IPS-NIHi11 (cell line): Measurements from ENCODE around the gene AKAP13.
A peak's percentile ranks its signal among the peaks of the same experiment; 100 is the strongest.

Experiments
- DNase-seq: peaks from one replicate; pipeline ENCODE4 v3.0.0; 2012; ENCODE audit warnings: mixed read lengths, low spot score

The AKAP13 gene

GRCh38 chr15:85539491-85539890 is 159.1 kb downstream of the AKAP13 start:
- no peak for DNase-seq

DNA sequence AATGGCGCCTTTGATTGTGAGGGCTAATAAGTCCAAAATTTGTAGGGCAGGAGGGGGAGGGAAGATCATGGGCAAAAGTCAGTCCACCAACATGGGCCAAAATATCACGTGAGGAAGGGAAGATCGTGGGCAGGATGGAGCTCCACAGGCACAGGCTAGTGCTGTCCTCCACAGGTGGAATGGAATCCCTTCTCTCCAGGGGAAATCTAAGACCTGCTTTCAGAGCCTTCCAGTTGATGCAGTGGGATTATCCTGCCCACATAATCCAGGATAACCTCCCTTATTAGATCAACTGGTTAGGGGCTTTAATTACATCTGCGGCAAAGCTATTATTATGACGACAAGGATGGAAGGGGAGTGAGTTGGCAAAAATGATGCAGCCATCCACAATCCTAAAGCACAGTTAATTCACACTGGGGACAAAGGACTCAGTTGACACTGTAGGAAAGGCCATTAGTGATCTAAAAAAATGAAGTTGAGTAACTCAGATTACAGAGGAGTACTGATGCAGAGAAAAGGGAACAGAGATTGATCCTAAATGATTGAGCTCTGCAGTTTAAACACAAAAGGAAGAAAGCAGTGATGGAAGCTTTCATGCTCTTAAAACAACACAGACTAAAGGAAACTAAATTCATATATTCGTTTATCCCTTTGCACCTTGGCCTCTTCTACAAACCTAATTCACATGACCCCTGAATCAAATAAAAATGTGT is 159.8 kb downstream of the AKAP13 start:
- no peak for DNase-seq

DNA sequence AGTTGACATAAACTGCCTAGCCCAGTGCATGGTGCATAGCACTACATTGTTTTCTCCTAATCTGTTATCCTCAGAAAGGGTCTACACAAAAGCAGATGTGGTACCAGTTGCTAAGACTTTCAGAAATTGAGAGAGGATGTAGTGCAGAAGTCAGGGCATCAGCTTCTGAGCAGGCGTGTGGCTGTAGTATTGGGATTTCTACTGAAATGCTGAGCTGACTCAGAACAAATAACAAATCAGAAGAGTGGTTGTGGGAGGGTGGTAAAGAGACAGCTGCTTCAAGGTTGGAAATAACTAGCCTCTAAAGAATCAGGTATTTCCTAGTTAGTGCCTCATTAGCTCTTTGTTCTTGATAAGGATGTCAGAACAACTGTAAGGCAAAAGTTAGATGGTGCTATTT is 161.3 kb downstream of the AKAP13 start:
- DNase-seq = no peak

DNA sequence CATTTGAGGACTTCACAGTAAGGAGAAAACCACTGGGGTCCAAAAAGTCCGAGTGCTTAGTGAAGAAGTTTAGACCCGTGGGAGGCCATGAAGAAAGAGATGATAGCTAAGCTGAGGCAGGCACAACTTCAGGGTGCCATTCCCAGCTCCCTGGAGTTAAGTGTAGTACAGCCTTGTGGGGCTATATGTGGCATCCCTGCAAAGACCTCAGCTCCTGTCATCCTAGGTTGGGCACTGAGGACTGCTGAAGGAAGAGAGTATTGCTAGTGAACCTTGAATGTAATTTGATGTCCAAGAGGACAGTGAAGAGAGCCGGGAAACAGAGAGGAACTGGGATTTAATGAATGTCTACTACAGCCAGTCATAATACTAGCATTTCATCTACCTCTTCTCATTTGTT is 162.1 kb downstream of the AKAP13 start:
- no peak for DNase-seq

DNA sequence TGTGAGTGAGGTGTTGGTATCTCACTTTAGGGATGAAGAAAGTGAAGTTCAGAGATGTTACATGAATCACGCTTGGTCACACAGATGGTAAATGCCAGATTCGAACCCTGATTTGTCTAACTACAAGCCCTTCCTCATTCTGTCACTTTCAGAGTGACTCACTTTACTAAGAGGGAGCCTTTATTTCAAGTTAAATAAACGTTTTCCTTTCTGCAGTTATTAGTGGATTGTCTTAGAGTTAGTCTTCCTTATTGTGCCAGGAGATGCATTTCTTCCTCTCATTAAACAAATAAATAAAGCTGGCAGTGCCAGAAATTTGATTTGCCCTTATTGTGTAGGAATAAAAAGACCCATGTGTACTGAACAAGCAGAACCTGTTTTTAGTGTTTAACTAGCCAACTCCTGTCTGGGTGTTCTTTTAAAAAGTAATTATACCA is 162.5 kb downstream of the AKAP13 start:
- no peak for DNase-seq

- DNase-seq = peak; percentile 22
These were observed 163.3 kb downstream of the AKAP13 start for GRCh38 chr15:85543741-85544155.

DNA sequence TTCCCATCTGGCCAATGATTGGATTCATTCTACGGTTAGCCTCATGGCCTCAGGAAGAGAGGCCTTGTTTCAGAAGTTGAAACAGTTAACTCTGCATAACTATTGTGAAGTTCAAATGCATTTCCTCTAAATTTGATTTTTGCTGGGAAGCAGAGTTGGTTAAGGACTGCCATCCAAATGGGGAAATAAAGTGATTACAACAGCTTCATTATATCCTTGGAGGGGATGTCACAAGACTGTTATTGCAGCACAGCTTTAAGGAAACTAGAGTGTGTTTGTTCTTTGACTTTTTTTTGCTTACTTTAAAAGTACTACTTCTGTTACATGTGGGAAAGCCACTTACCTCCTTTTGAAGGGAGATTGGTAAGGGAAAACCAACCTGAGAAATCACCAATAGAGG is 164.8 kb downstream of the AKAP13 start:
- DNase-seq = no peak

- DNase-seq = no peak
These were observed 165.3 kb downstream of the AKAP13 start for GRCh38 chr15:85545752-85546151.

- no peak for DNase-seq
These were observed 167.0 kb downstream of the AKAP13 start for GRCh38 chr15:85547386-85547785.

- no peak for DNase-seq
These were observed 169.9 kb downstream of the AKAP13 start for GRCh38 chr15:85550283-85550682.

DNA sequence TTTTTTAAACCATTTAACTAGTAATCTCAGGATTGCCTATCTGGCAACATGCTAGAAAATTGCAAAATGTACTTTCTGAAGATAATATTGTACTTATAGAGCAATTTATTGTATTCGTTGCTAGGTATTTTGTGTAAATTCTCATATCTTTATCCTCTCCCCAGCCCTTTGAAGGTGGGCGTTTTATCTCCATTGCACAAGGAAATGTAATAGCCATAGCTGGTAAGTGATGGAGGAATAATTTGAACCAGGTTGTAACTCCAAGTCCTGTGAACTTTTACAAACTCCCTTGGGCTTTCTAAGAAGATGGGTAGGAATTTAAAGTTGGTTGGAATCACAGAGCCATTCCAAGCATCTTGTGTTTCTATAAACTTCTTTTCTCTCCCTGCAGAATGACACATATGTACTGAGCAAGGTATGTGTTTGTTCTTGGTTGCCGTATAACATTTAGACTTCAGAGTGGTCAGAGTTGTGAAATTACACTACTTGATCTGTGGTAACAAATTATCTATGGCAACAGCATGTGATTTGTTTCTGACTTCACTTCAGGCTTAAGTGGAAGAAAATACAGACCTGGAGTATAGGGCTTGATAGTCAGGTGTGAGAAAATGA is 170.9 kb downstream of the AKAP13 start:
- DNase-seq = no peak

GRCh38 chr15:85554852-85555521 is 174.6 kb downstream of the AKAP13 start:
- no peak for DNase-seq

GRCh38 chr15:85555875-85556617 is 175.6 kb downstream of the AKAP13 start:
- no peak for DNase-seq

DNA sequence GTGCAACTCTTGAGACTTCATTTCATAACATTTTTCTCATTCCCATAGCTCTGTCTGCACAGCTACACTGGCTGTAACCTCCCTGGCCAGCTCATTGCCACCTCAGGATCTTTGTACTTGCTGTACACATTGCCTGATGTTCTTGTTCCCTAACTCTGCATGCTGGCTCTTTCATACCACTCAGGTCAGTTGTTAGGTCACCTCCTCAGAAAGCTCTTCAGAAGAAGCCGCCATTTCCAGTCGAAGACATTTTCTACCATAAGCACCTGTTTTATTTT is 176.2 kb downstream of the AKAP13 start:
- DNase-seq = no peak

- no peak for DNase-seq
These were observed 177.0 kb downstream of the AKAP13 start for GRCh38 chr15:85557385-85557784.

- no peak for DNase-seq
These were observed 178.4 kb downstream of the AKAP13 start for GRCh38 chr15:85558848-85559247.

GRCh38 chr15:85559530-85559929 is 179.1 kb downstream of the AKAP13 start:
- no peak for DNase-seq

- DNase-seq = no peak
These were observed 182.4 kb downstream of the AKAP13 start for GRCh38 chr15:85562824-85563223.

DNA sequence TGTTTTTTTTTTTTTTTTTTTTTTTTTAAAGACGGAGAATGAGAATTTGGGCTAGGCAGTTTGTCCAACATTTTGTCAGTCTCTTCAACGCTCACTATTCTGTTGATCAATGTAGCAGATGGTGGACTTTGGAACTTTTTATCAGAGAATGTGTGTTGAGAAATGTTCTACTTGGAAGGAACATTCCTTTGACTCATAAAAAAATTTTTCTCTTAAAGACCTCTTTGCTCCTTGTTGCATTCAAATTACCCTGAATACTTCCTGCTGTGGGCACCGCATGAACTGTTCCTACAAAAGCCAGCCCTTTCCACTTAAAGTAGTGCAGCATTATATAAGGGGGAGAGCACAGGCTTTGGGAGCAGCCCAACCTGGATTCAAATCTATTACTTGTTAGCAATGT is 182.9 kb downstream of the AKAP13 start:
- DNase-seq = no peak

GRCh38 chr15:85563731-85564130 is 183.3 kb downstream of the AKAP13 start:
- DNase-seq = no peak

- no peak for DNase-seq
These were observed 184.3 kb downstream of the AKAP13 start for GRCh38 chr15:85564686-85565085.

DNA sequence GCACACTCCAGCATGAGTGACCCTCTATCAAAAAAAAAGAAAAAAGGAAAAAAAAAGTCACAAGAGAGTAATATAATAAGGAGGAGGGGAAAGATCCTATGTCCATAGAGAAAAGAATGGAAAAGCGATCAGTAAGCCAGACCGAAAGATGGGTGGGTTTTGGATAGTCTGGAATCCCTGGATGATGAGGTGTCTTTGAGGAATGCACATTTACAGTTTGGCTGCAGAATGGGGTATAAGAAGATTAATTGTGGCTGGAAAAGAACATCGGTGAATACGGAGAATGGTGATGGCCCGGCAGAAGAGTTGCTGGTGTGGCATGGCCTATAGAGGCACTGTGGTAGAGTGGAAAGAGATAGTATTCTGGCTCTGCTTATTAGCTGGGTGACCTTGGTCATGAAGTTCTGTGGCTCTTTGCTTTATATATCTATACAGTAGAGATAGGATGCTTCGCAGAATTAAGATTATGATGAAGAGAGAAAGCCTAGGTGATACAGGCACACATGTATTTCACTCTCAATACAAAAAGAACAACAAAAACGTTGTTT is 187.9 kb downstream of the AKAP13 start:
- DNase-seq = no peak

DNA sequence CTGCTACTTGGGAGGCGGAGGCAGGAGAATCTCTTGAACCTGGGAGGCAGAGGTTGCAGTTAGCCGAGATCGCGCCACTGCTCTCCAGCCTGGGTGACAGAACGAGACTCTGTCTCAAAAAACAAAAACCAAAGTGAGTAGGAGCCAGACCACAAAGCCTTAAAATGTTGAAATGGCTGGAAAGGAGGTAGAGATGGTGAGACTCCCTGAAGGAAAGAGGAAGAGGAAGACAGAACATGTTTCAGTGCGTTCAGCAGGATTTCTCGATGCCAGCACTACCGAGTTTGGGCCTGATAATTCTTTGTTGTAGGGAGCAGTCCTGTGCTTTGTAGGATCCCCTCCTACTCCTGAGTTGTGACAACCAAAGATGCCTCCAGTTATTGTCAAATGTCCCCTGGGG is 189.9 kb downstream of the AKAP13 start:
- no peak for DNase-seq
